Neuron (in vitro differentiated cells): ENCODE results near the gene ZNF407.

ENCODE experiments used
- H2AFZ ChIP-seq: one replicate; pipeline ENCODE4 v1.6.1; 2013; ENCODE audit warnings: low read depth, mild to moderate bottlenecking, inconsistent platforms, low read length, moderate library complexity
- H3K27me3 ChIP-seq: one replicate; pipeline ENCODE4 v1.6.1; 2013; ENCODE audit warnings: low read length; ENCODE audit not compliant: insufficient read depth
- H3K36me3 ChIP-seq: one replicate; pipeline ENCODE4 v1.6.1; 2013; ENCODE audit warnings: low read length; ENCODE audit not compliant: insufficient read depth
- H3K4me1 ChIP-seq: one replicate; pipeline ENCODE4 v1.6.1; 2013; ENCODE audit warnings: low read length; ENCODE audit not compliant: insufficient read depth
- H3K4me3 ChIP-seq: 2 replicates; pipeline ENCODE4 v1.5.1; 2013; ENCODE audit warnings: mild to moderate bottlenecking, low read length, moderate library complexity
- H3K9me3 ChIP-seq: one replicate; pipeline ENCODE4 v1.6.1; 2013; ENCODE audit warnings: low read length

The ZNF407 gene

DNA sequence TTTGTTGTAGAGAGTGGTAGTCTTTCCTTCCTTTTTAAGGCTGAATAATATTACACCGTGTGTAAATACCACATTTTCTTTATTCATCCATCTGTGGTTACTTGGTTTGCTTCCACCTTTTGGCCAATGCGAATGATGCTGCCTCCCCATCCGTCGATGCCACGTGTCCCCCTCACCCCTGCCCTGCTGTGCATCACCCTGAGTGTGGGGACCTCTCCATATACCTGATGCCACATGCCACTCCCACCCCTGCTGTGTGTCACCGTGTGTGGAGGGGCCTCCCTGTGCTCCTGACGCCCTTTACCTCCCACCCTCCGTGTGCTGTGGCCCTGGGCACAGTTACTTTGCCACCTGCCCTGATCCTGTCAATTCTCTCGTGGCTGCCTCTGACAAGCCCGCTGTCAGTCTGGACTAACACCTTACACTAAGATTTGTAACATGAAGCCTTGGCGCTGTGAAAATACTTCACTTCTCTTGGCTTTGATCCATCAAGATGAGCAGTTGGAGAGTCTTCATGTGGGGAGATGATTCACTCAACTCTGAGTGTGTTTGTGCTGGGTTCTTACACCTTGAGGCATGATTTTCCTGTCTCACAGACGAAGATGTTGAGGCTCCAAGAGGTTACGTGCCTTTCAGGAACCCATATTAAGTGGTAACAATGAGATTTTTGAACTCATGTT lies 234.0 kb downstream of the ZNF407 start:
- H3K4me1 ChIP-seq, result peaks cover 2% of the 10 kb centered on the region
- H3K9me3 ChIP-seq, result no peaks in the 10 kb centered on the region
- no peaks in the 10 kb centered on the region for H3K36me3 ChIP-seq
- H2AFZ ChIP-seq, result no peak overlapping the region
- no peaks in the 10 kb centered on the region for H3K27me3 ChIP-seq
- no peak overlapping the region for H3K4me3 ChIP-seq

- no peaks in the 10 kb centered on the region for H3K36me3 ChIP-seq
- H3K4me3 ChIP-seq, result no peak overlapping the region
- H3K4me1 ChIP-seq, result peaks cover 2% of the 10 kb centered on the region
- no peaks in the 10 kb centered on the region for H3K9me3 ChIP-seq
- H3K27me3 ChIP-seq, result no peaks in the 10 kb centered on the region
- H2AFZ ChIP-seq, result no peak overlapping the region
Measured at GRCh38 chr18:74832381-74832780, 234.7 kb downstream of the ZNF407 start.

- Histone ChIP-seq H2AFZ (no peak overlapping the region), H3K9me3 (no peaks in the 10 kb centered on the region), H3K4me1 (no peaks in the 10 kb centered on the region), H3K27me3 (no peaks in the 10 kb centered on the region), H3K36me3 (no peaks in the 10 kb centered on the region), H3K4me3 (no peak overlapping the region)
Measured at GRCh38 chr18:74832999-74833398, 235.3 kb downstream of the ZNF407 start.

GRCh38 chr18:74834424-74835309 lies 237.0 kb downstream of the ZNF407 start:
- H3K4me1 ChIP-seq, result no peaks in the 10 kb centered on the region
- no peak overlapping the region for H3K4me3 ChIP-seq
- H2AFZ ChIP-seq, result no peak overlapping the region
- H3K36me3 ChIP-seq, result no peaks in the 10 kb centered on the region
- no peaks in the 10 kb centered on the region for H3K9me3 ChIP-seq
- H3K27me3 ChIP-seq, result no peaks in the 10 kb centered on the region

- Histone ChIP-seq H3K4me3 (no peak overlapping the region), H3K27me3 (no peaks in the 10 kb centered on the region), H3K36me3 (no peaks in the 10 kb centered on the region), H3K4me1 (no peaks in the 10 kb centered on the region), H3K9me3 (no peaks in the 10 kb centered on the region), H2AFZ (no peak overlapping the region)
Measured at GRCh38 chr18:74836296-74837139, 238.8 kb downstream of the ZNF407 start.

DNA sequence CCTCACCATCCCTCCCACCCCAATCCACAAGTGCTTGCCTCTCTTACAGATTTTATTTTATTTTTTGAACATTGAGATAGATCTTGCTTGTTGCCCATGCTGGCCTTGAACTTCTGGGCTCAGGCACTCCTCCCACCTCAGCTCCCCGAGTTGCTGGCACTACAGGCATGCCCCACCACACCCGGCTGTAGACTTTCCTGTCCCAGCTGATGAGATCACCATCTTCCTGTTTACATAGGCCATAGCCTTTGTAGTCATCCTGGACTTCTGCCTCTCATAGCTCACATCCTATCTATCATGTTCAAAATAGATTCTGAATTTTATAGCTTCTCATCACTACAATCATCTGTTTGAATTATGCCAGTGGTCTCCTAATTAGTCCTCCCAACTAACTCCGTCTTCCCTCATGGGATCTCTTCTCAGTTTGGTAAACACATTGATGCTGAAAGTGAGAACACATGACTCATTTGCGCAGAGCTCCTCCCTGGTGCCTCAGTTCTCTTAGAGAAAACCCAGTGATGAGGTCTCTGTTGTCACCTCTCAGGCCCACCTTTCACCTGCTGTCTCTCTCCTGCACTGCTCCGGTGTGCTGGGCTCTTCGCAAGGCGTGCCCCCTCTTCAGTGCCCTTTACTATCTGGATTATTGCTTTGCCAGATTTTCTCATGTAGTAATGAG lies 243.0 kb downstream of the ZNF407 start:
- Histone ChIP-seq H2AFZ (no peak overlapping the region), H3K9me3 (no peaks in the 10 kb centered on the region), H3K4me1 (no peaks in the 10 kb centered on the region), H3K27me3 (no peaks in the 10 kb centered on the region), H3K36me3 (no peaks in the 10 kb centered on the region), H3K4me3 (no peak overlapping the region)

GRCh38 chr18:74841248-74841647 lies 243.6 kb downstream of the ZNF407 start:
- no peaks in the 10 kb centered on the region for H3K4me1 ChIP-seq
- no peaks in the 10 kb centered on the region for H3K27me3 ChIP-seq
- no peak overlapping the region for H2AFZ ChIP-seq

DNA sequence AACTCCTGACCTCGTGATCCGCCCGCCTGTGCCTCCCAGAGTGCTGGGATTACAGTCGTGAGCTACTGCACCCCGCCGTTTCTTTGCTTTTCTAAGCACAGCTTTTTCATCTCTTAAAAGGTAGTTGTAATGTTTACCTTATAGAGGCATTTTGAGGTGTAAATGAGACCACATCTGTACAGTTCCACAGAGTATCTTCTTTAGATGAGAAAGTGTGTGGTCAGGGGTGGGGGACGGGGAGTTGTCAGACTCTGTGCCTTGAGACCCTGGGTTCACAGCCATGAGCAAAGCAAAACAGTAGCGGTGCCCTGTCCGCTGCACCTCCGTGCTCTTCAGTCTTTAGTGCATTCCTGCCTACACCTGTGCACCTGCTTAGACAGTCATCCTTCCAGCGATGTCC lies 251.6 kb downstream of the ZNF407 start:
- Histone ChIP-seq H3K4me3 (no peak overlapping the region), H3K27me3 (no peaks in the 10 kb centered on the region), H2AFZ (no peak overlapping the region), H3K4me1 (no peaks in the 10 kb centered on the region), H3K36me3 (no peaks in the 10 kb centered on the region), H3K9me3 (no peaks in the 10 kb centered on the region)

More at GRCh38 chr18:74841248-74841647, 243.6 kb downstream of the ZNF407 start:
- no peak overlapping the region for H3K4me3 ChIP-seq
- no peaks in the 10 kb centered on the region for H3K36me3 ChIP-seq
- no peaks in the 10 kb centered on the region for H3K9me3 ChIP-seq

- Histone ChIP-seq H3K27me3 (no peaks in the 10 kb centered on the region), H3K4me1 (peaks cover 15% of the 10 kb centered on the region), H3K9me3 (no peaks in the 10 kb centered on the region), H2AFZ (no peak overlapping the region), H3K36me3 (no peaks in the 10 kb centered on the region), H3K4me3 (no peak overlapping the region)
Measured at GRCh38 chr18:74856434-74856833, 258.8 kb downstream of the ZNF407 start.

DNA sequence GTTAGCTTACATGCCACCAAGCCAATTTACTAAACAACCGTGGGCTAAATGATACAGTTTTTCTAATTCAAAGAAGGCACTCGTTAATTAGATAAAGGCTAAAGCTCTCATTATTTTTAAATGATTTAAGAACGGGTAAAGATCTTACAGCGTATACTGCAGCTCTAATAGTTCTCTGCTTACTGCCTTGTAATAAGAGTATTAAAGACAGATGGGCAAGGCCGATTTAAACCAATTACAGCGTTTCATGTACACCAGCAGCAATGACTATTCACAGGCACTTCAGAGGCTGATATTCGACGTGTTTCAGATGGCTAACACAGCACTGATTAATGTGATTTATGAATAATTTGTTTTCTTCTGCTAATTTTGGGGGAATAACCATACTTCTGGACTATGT lies 259.3 kb downstream of the ZNF407 start:
- no peaks in the 10 kb centered on the region for H3K36me3 ChIP-seq
- no peak overlapping the region for H3K4me3 ChIP-seq
- peaks cover 15% of the 10 kb centered on the region for H3K4me1 ChIP-seq

DNA sequence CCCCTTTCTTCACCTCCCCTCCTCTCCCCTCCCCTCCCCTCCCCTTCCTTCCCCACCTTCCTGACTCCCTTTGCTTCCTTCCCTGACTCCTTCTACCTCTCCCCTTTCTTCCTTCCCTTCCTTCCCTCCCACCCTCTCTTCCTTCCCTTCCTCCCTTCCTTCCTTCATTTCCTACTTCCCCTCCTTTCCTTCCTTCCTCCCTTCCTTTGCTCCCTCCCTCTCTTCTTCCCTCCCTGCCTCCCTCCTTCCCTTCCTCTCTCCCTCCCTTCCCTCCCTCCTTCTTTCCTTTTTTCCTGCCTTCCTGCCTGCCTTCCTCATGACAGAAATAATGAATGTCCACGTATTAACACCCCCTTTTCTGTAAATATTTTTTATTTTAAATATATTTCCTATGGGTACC lies 260.2 kb downstream of the ZNF407 start:
- H3K36me3 ChIP-seq, result no peaks in the 10 kb centered on the region
- H3K4me1 ChIP-seq, result peaks cover 15% of the 10 kb centered on the region
- H2AFZ ChIP-seq, result no peak overlapping the region
- H3K9me3 ChIP-seq, result no peaks in the 10 kb centered on the region
- H3K27me3 ChIP-seq, result no peaks in the 10 kb centered on the region
- no peak overlapping the region for H3K4me3 ChIP-seq

More for the DNA sequence above, 259.3 kb downstream of the ZNF407 start:
- Histone ChIP-seq H3K9me3 (no peaks in the 10 kb centered on the region), H2AFZ (no peak overlapping the region), H3K27me3 (no peaks in the 10 kb centered on the region)

GRCh38 chr18:74861154-74861553 lies 263.5 kb downstream of the ZNF407 start:
- Histone ChIP-seq H3K9me3 (no peaks in the 10 kb centered on the region), H3K27me3 (no peaks in the 10 kb centered on the region), H2AFZ (no peak overlapping the region), H3K36me3 (no peaks in the 10 kb centered on the region), H3K4me3 (no peak overlapping the region), H3K4me1 (peaks cover 7% of the 10 kb centered on the region)
